Rectal smooth muscle tissue (tissue), 1 donor: ENCODE data around the gene EXOSC3.
"Not testable (repeated sequence)": the region's sequence is repeated elsewhere in the genome, so short reads cannot be mapped to it uniquely, and the experiment has no call there.

Source experiments
- H3K27ac ChIP-seq: one replicate; pipeline ENCODE4 v1.7.0; 2013; ENCODE audit warnings: low read depth, low read length, inconsistent platforms
- H3K27me3 ChIP-seq: one replicate; pipeline ENCODE4 v1.7.0; 2013; ENCODE audit warnings: low read length; ENCODE audit not compliant: control insufficient read depth, insufficient read depth
- H3K36me3 ChIP-seq: one replicate; pipeline ENCODE4 v1.7.0; 2013; ENCODE audit warnings: low read length; ENCODE audit not compliant: control insufficient read depth, insufficient read depth
- H3K4me1 ChIP-seq: one replicate; pipeline ENCODE4 v1.7.0; 2013; ENCODE audit warnings: low read length; ENCODE audit not compliant: control insufficient read depth, insufficient read depth
- H3K4me3 ChIP-seq: one replicate; pipeline ENCODE4 v1.7.0; 2013; ENCODE audit warnings: low read length
- H3K9ac ChIP-seq: one replicate; pipeline ENCODE4 v1.7.0; 2013; ENCODE audit warnings: low read length

The EXOSC3 gene

DNA sequence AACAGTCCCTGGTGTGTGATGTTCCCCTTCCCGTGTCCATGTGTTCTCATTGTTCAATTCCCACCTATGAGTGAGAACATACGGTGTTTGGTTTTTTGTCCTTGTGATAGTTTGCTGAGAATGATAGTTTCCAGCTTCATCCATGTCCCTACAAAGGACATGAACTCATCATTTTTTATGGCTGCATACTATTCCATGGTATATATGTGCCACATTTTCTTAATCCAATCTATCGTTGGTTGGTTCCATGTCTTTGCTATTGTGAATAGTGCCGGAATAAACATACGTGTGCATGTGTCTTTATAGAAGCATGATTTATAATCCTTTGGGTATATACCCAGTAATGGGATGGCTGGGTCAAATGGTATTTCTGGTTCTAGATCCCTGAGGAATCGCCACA, 19.6 kb downstream of the EXOSC3 start:
- not testable (repeated sequence) for H3K4me1 ChIP-seq, H3K36me3 ChIP-seq, H3K27ac ChIP-seq, H3K27me3 ChIP-seq, H3K9ac ChIP-seq, H3K4me3 ChIP-seq

DNA sequence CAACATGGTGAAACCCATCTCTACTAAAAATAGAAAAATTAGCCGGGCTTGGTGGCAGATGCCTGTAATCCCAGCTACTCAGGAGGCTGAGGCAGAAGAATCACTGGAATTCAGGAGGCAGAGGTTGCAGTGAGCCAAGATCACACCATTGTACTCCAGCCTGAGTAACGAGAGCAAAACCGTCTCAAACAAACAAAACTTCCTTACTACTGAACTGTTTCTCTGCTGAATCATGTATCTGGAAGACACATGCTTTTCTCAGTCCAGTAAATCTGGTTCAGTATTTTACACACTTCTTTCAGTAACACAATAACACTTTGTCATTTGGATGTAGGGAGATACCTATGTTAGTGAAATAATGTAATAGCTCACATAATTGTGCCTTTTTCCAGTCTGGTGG, 23.4 kb downstream of the EXOSC3 start:
- no peaks in the 10 kb centered on the region for H3K36me3 ChIP-seq
- no peaks in the 10 kb centered on the region for H3K4me1 ChIP-seq
- H3K9ac ChIP-seq = no peak overlapping the region
- H3K27me3 ChIP-seq = no peaks in the 10 kb centered on the region
- H3K27ac ChIP-seq = no peak overlapping the region
- no peak overlapping the region for H3K4me3 ChIP-seq

DNA sequence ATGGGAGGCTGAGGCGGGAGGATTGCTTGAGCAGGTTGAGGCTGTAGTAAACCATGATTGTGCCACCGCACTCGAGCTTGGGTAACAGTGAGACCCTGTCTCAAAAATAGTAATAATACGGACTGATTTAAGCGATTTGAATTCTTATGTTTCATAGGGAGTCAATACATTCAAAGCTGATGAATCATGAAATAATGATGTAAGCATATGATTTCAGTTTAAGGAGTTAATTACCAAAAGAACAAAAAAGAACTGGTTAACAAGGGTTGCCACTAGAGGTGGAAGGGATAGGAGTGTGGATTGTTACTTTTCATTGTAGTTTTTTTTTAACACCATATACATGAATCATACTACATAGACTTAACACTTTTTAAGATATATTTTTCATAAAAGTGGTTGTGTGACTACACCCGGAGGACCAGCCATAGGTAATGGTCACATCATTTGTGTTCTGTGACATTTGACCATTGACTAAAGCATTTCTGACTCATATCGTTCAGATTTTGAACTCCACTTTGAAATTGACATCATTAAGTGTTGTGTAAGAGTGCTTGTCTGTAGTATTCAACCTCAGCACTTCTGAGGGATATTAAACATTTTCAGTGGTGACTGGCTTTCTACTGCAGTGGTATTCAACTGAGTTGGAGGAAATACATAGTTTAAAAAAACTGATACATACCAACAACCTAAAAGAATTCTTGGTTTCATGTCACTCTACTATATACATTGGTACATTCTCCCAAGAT, 24.3 kb downstream of the EXOSC3 start:
- no peaks in the 10 kb centered on the region for H3K27me3 ChIP-seq
- H3K4me3 ChIP-seq = no peak overlapping the region
- no peak overlapping the region for H3K9ac ChIP-seq
- no peaks in the 10 kb centered on the region for H3K4me1 ChIP-seq
- no peak overlapping the region for H3K27ac ChIP-seq
- H3K36me3 ChIP-seq = no peaks in the 10 kb centered on the region

DNA sequence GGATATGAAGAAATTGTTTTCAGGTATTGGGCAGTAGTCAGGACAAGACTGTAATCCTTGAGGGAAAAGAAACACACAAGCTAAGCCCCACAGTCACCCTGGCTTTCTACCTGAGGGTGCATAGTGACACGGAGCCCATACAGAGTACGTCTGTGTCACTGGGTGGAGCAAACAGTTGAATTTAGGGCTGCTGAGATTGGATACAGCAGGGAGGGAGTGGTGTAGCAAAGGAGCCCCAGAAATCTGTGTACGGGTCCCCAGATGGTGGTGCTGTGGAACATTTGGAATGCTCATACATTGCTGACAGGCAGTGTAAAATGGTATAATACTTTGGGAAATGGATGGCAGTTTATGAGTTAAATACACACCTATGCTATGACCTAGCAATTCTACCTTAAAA, 26.1 kb downstream of the EXOSC3 start:
- Histone ChIP-seq H3K27me3 (no peaks in the 10 kb centered on the region), H3K27ac (no peak overlapping the region), H3K4me3 (no peak overlapping the region)

DNA sequence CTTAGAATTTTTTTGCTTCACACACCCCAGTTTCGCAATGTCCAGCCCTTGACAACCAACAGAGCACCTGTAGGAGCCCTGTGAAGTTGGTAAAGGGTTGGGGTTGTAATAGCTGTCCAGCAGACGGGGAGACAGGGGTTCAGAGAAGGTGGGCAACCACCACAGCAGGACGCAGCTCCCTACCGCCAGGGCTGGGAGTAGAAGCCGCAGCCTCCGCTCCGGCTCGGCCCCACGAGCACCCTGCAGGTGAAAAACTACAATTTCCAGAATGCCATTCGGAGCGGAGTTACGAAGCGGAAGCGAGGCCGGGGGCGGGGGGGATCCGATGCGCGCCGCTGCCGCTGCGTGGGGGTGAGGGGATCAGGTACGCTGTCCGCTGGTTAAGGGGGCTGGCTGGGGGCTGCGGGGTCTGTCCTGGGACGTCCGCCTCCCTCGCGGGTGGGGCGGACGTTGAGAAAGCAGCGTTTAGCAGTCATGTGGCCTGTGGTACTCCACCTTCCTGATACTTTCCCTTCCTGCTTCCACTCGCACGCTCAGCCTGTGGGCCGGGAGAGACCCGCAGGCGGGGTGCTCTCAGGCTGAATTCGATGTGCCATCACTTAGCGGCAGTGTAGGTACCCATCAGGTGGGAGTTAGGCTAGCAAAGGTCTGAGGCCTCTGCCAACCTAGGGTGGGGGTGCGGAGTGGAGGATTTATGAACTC, 31.2 kb downstream of the EXOSC3 start, which contains the start of gene TRMT10B:
Gene TRMT10B, plus strand, starts transcription at position 317 of the 702 bp plus-strand sequence. CDS start 8,127 bp downstream, outside the sequence.
- peak within 1 kb of the TSS; percentile 45 for H3K27ac ChIP-seq
- H3K36me3 ChIP-seq = no peaks in the 10 kb centered on the region
- H3K27me3 ChIP-seq = no peaks in the 10 kb centered on the region
- H3K9ac ChIP-seq = peak within 1 kb of the TSS; percentile 93
- peaks cover 6% of the 10 kb centered on the region for H3K4me1 ChIP-seq
- H3K4me3 ChIP-seq = peak within 1 kb of the TSS; percentile 97

More for the DNA sequence above, 26.1 kb downstream of the EXOSC3 start:
- Histone ChIP-seq H3K4me1 (peaks cover 6% of the 10 kb centered on the region), H3K36me3 (no peaks in the 10 kb centered on the region), H3K9ac (no peak overlapping the region)

DNA sequence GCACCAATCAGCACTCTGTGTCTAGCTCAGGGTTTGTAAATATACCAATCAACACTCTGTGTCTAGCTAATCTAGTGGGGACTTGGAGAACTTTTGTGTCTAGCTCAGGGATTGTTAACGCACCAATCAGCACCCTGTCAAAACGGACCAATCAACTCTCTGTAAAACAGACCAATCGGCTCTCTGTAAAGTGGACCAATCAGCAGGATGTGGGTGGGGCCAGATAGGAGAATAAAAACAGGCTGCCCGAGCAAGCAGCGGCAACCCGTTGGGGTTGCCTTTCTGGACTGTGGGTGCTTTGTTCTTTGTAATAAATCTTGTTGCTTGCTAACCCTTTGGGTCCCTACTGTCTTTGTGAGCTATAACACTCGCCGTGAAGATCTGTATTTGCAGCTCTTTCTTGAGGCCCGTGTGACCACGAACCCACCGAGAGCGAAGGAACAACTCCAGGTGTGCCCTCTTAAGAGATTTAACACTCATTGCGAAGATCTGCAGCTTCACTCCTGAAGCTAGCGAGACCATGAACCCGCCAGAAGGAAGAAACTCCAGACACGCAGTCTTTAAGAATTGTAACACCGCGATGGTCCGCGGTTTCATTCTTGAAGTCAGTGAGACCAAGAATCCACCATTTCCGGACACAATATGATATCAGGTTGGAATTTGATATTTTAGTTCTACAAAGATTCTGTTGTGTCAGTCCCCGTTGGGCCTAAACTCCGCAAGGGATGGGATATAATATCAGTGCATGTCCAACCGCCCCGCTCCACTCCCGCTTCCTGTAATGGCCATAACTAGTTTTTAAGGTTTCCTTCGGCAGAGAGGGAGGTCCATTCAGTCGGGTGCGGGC, 32.0 kb downstream of the EXOSC3 start:
- Histone ChIP-seq H3K36me3 (no peaks in the 10 kb centered on the region), H3K9ac (no peak overlapping the region), H3K27ac (peak overlapping the region; percentile 45), H3K4me1 (peaks cover 6% of the 10 kb centered on the region), H3K4me3 (peak overlapping the region; percentile 97), H3K27me3 (no peaks in the 10 kb centered on the region)

DNA sequence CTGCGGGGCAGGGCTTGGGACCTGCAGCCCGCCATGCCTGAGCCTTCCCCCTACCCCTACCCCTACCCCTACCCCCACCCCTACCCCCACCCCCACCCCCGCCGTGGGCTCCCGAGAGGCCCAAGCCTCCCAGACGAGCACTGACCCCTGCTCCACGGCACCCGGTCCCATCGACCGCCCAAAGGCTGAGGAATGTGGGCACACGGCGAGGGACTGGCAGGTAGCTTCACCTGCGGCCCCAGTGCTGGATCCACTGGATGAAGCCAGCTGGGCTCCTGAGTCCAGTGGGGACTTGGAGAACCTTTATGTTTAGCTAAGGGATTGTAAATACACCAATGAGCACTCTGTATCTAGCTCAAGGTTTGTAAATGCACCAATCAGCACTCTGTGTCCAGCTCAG, 32.8 kb downstream of the EXOSC3 start:
- not testable (repeated sequence) for H3K4me3 ChIP-seq, H3K36me3 ChIP-seq, H3K9ac ChIP-seq, H3K27ac ChIP-seq, H3K4me1 ChIP-seq, H3K27me3 ChIP-seq

DNA sequence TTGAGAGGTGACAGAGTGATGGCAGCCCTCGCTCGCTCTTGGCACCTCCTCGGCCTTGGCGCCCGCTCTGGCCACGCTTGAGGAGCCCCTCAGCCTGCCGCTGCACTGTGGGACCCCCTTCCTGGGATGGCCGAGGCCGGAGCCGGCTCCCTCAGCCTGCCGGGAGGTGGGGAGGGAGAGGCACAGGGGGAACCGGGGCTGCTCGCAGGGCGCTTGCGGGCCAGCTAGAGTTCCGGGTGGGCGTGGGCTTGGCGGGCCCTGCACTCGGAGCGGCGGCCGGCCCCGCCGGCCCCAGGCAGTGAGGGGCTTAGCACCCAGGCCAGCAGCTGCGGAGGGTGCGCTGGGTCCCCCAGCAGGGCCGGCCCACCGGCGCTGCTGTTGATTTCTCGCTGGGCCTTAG, 33.2 kb downstream of the EXOSC3 start:
- H3K27ac ChIP-seq, H3K4me3 ChIP-seq, H3K27me3 ChIP-seq, H3K4me1 ChIP-seq, H3K9ac ChIP-seq, H3K36me3 ChIP-seq: not testable (repeated sequence)

DNA sequence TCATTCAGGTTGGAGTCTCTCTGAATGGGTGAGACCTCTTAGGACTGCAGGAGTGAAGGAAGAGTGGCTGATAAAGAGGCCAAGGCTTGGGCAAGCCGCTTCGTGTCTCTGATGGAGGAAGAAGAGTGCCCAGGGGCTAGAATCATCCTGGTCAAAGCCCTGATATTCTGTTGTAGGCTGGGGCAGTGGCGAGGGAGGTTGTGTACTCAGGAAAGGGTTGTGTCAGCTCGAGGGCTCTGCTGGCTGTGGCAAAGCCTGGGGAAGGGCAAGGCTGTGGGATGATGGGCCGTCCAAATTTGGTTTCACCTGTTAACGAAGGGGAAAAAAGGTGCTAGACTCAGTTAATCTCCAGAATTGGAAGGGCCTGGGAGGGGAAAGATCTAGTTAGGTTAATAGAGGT, 33.7 kb downstream of the EXOSC3 start:
- no peak overlapping the region for H3K9ac ChIP-seq
- H3K4me3 ChIP-seq = no peak overlapping the region
- no peak overlapping the region for H3K27ac ChIP-seq
- no peaks in the 10 kb centered on the region for H3K27me3 ChIP-seq
- no peaks in the 10 kb centered on the region for H3K36me3 ChIP-seq
- H3K4me1 ChIP-seq = peaks cover 6% of the 10 kb centered on the region

DNA sequence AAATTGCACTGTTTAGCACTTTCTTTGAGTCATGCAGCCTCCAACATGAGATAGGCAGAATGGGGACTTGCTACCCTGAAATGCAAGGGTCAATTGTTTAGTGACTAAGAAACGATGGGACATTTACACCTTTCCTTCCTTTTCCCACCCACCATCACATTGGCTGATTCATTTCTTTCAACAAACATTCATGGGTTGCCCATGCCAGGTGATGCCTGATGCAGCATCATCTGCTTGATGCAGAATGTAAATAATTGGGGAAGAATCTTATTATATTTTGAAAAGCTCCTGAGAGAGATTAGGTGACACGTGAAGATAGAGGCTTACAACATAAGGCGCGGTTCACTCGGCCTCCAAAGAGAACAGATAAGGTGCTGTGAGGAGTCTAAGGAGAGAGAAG, 35.7 kb downstream of the EXOSC3 start:
- H3K27me3 ChIP-seq = no peaks in the 10 kb centered on the region

DNA sequence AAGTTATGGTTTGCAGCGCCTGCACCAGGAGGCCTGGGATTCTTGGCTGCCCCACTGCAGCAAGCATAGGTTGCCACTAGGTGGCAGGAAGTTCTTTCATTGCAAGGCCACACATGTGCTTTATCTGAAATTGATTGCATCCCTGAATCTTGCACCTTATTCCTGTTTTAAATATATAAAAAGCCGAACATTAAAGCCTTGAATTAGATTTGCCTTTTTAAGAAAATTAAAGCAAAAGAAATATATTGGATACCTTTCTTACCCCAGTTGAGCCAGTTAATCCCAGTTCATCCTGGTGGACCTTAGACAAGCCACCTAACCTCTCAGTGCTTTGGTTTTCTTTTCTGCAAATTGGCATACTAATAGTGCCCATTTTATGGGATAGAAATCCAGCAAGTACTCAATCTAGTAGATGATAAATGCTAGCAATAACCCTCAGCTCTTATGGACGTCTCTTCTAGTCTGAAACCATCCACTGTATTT, 37.6 kb downstream of the EXOSC3 start:
- H3K36me3 ChIP-seq = no peaks in the 10 kb centered on the region

More for the DNA sequence above, 35.7 kb downstream of the EXOSC3 start:
- H3K4me3 ChIP-seq = no peak overlapping the region
- peaks cover under 1% of the 10 kb centered on the region for H3K4me1 ChIP-seq
- no peak overlapping the region for H3K27ac ChIP-seq
- no peaks in the 10 kb centered on the region for H3K36me3 ChIP-seq
- H3K9ac ChIP-seq = no peak overlapping the region

More for the DNA sequence above, 37.6 kb downstream of the EXOSC3 start:
- H3K27me3 ChIP-seq = no peaks in the 10 kb centered on the region
- H3K4me1 ChIP-seq = no peaks in the 10 kb centered on the region
- no peak overlapping the region for H3K4me3 ChIP-seq
- H3K27ac ChIP-seq = no peak overlapping the region
- H3K9ac ChIP-seq = no peak overlapping the region
